A549 (cell line): ENCODE measurements around the gene PPP1R7. TPM values are rescaled to one million over a fixed set of nuclear protein-coding genes. Genes with fewer than 3 reads are reported as not detected.

Experiments used
- ATAC-seq, 2 experiments: fragments of 200-7000 bp in 1 of 2; fragments of >200 bp in 1 of 2; cut with Nextera tagmentation in 1 of 2; cut with Tn5 transposase in 1 of 2; 3 replicates each; pipeline versions ENCODE4 v1.8.0 to v1.9.1; 2018 to 2020; ENCODE audit warnings: mild to moderate bottlenecking in 1 of 2, moderate library complexity in 1 of 2
- CTCF ChIA-PET: fragments of 300-600 bp; sonication (Branson Sonifier 250); formaldehyde crosslinking; extraction: SDS; loops from one replicate; lab custom pipeline; 2021; ENCODE audit warnings: antibody characterized with exemption, inconsistent platforms; lab: Yijun Ruan, JAX
- POLR2A ChIA-PET: fragments of 350-600 bp; formaldehyde crosslinking; extraction: SDS; loops from one replicate; lab custom pipeline; 2021; ENCODE audit warnings: antibody characterized with exemption, inconsistent platforms; lab: Yijun Ruan, JAX
- DNase-seq, 2 experiments: peaks; one replicate each; pipeline versions ENCODE4 v3.0.0 to v3.0.0-alpha.2; 2011 to 2016; ENCODE audit warnings: low read depth in 1 of 2, low spot score in 1 of 2
- FAIRE-seq: peaks from 2 replicates; lab custom pipeline; 2011; peaks lifted over from hg19 to GRCh38; lab: Jason Lieb, UNC
- H3K27ac ChIP-seq, 2 experiments: fragments of >200 bp; sonication (Bioruptor Twin); formaldehyde crosslinking; 3 replicates each; pipeline ENCODE4 v1.5.1; 2016 to 2017
- H3K4me1 ChIP-seq: fragments of >200 bp; sonication (Bioruptor Twin); formaldehyde crosslinking; 3 replicates; pipeline ENCODE4 v1.6.1; 2016
- H3K4me2 ChIP-seq: fragments of >200 bp; sonication (Bioruptor Twin); formaldehyde crosslinking; 3 replicates; pipeline ENCODE4 v1.6.1; 2016
- H3K4me3 ChIP-seq: fragments of >200 bp; sonication (Bioruptor Twin); formaldehyde crosslinking; 3 replicates; pipeline ENCODE4 v1.5.1; 2016
- H3K9me3 ChIP-seq: fragments of >200 bp; sonication (Bioruptor Twin); formaldehyde crosslinking; 3 replicates; pipeline ENCODE4 v1.6.1; 2016
- ATOH8 ChIP-seq: fragments of 250-450 bp; sonication (Bioruptor Pico); IDR thresholded peaks from 2 replicates; pipeline ENCODE4 v1.5.0; 2020; ENCODE audit warnings: low read depth, mild to moderate bottlenecking, moderate library complexity
- BCL3 ChIP-seq: fragments of >200 bp; sonication (Bioruptor Twin); formaldehyde crosslinking; IDR thresholded peaks from 3 replicates; pipeline ENCODE4 v1.6.1; 2016
- CBX2 ChIP-seq: fragments of 200-600 bp; sonication (generic); IDR thresholded peaks from 2 replicates; pipeline ENCODE4 v1.6.1; 2016; ENCODE audit warnings: low read depth, mild to moderate bottlenecking, borderline replicate concordance
- CEBPB ChIP-seq, 2 experiments: fragments of >200 bp in 1 of 2; sonication (Bioruptor Twin) in 1 of 2; formaldehyde crosslinking in 1 of 2; IDR thresholded peaks; 2 replicates each; pipeline ENCODE4 v1.6.1; 2012 to 2016
- EHMT2 ChIP-seq: fragments of 200-600 bp; sonication (generic); IDR thresholded peaks from 2 replicates; pipeline ENCODE4 v1.6.1; 2016; ENCODE audit warnings: antibody characterized with exemption, low read depth, mild to moderate bottlenecking, moderate library complexity
- ESRRA ChIP-seq: fragments of 150-350 bp; IDR thresholded peaks from 2 replicates; pipeline ENCODE4 v1.6.1; 2014; ENCODE audit warnings: mild to moderate bottlenecking, low read length, borderline replicate concordance
- FOSL2 ChIP-seq, 2 experiments: fragments of 450-650 bp in 1 of 2; fragments of >200 bp in 1 of 2; sonication (Bioruptor Twin) in 1 of 2; formaldehyde crosslinking; IDR thresholded peaks; 2 replicates each; pipeline versions ENCODE4 v1.5.0 to v1.6.1; 2016 to 2020; ENCODE audit warnings: mild to moderate bottlenecking in 1 of 2, moderate library complexity in 1 of 2
- HEYL ChIP-seq: fragments of 250-450 bp; sonication (Bioruptor Pico); IDR thresholded peaks from 2 replicates; pipeline ENCODE4 v1.8.0; 2021; ENCODE audit warnings: mild to moderate bottlenecking, moderate library complexity
- HOXB5 ChIP-seq: fragments of 250-450 bp; sonication (Bioruptor Pico); IDR thresholded peaks from 2 replicates; pipeline ENCODE4 v1.5.0; 2020; ENCODE audit warnings: mild to moderate bottlenecking, moderate library complexity
- JUNB ChIP-seq: fragments of >200 bp; sonication (Bioruptor Twin); formaldehyde crosslinking; IDR thresholded peaks from 2 replicates; pipeline ENCODE4 v1.6.1; 2016
- KDM5A ChIP-seq: fragments of 200-600 bp; sonication (generic); IDR thresholded peaks from 2 replicates; pipeline ENCODE4 v1.6.1; 2016; ENCODE audit warnings: antibody characterized with exemption, mild to moderate bottlenecking
- MAFK ChIP-seq: fragments of 450-650 bp; IDR thresholded peaks from 2 replicates; pipeline ENCODE4 v1.6.1; 2014; ENCODE audit not compliant: partially characterized antibody
- MYC ChIP-seq: IDR thresholded peaks from 2 replicates; pipeline ENCODE4 v1.6.1; 2012; ENCODE audit warnings: mild to moderate bottlenecking, inconsistent platforms, low read length, improper control_type of control experiment, borderline replicate concordance
- NFE2L2 ChIP-seq: fragments of 150-350 bp; conservative IDR thresholded peaks from 2 replicates; pipeline ENCODE4 v1.6.1; 2014; ENCODE audit warnings: low read length
- NPAS2 ChIP-seq: fragments of 250-450 bp; sonication (Bioruptor Pico); IDR thresholded peaks from 2 replicates; pipeline ENCODE4 v1.8.0; 2022; ENCODE audit warnings: mild to moderate bottlenecking, moderate library complexity, borderline replicate concordance
- RFX5 ChIP-seq: fragments of 450-650 bp; IDR thresholded peaks from 2 replicates; pipeline ENCODE4 v1.7.1; 2014; ENCODE audit warnings: antibody characterized with exemption, mild to moderate bottlenecking, moderate library complexity
- SMC3 ChIP-seq: fragments of >200 bp; sonication (Bioruptor Twin); formaldehyde crosslinking; IDR thresholded peaks from 3 replicates; pipeline ENCODE4 v1.6.1; 2018; ENCODE audit warnings: inconsistent platforms
- SREBF2 ChIP-seq: fragments of 450-650 bp; IDR thresholded peaks from 2 replicates; pipeline ENCODE4 v1.6.1; 2014; ENCODE audit warnings: mild to moderate bottlenecking, moderate library complexity
- ZFP36 ChIP-seq: fragments of 450-650 bp; IDR thresholded peaks from 2 replicates; pipeline ENCODE4 v1.6.1; 2014; ENCODE audit warnings: borderline replicate concordance; ENCODE audit not compliant: partially characterized antibody
- ZSCAN20 ChIP-seq: fragments of 250-450 bp; sonication (Bioruptor Pico); IDR thresholded peaks from 2 replicates; pipeline ENCODE4 v1.8.0; 2022; ENCODE audit warnings: mild to moderate bottlenecking, moderate library complexity
- WGBS: methylation state at CpG from one replicate; pipeline ENCODE4 v1.1.6; 2017; ENCODE audit errors: missing lambda C conversion rate; 5-methylcytosine and 5-hydroxymethylcytosine counted together
- polyA plus RNA-seq, 4 experiments: library from polyadenylated mRNA; depleted of rRNA in 3 of 4; stranded (reverse); fragments of >200 nt; fragmentation: RNase III in 1 of 4; extraction: RNeasy Plus Mini Kit Qiagen cat#74134 plus additional on column Dnase treatment in 1 of 4; gene quantifications; 2 replicates in 3 of 4; 3 replicates in 1 of 4; pipeline ENCODE4 v1.2.3, GENCODE V29; 2011 to 2017
- TF ChIP-seq, protein P1 (sequence below): fragments of 450-650 bp; IDR thresholded peaks from 2 replicates; pipeline ENCODE4 v1.6.1; 2014; ENCODE audit warnings: antibody characterized with exemption
- TF ChIP-seq, protein P2 (sequence below): fragments of 150-350 bp; IDR thresholded peaks from 2 replicates; pipeline ENCODE4 v1.6.1; 2014; ENCODE audit warnings: low read depth, mild to moderate bottlenecking, low read length

Gene PPP1R7
- polyA plus RNA-seq, 2 of the 4 experiments (the other 2 are of a cell fraction) = 76.4 to 124 TPM

- Histone ChIP-seq H3K4me2 (no peak overlapping the region), H3K4me1 (no peaks in the 10 kb centered on the region), H3K27ac (no peak overlapping the region), H3K4me3 (no peak overlapping the region), H3K9me3 (no peaks in the 10 kb centered on the region)
- ChIA-PET POLR2A (no interaction called here), CTCF (interaction anchor here (0.7 kb wide), 1 partner anchor 734 kb away, joined by 3 read pairs; no protein-coding TSS in a partner anchor)
- 80% methylated on average over 7 of the region's 7 CpGs for WGBS
- TF ChIP-seq BCL3 = no peak
- DNase-seq = no peak
- ATAC-seq = no peak
- FAIRE-seq = no peak
Observed at GRCh38 chr2:241213567-241213966, 63.3 kb downstream of the PPP1R7 start.

DNA sequence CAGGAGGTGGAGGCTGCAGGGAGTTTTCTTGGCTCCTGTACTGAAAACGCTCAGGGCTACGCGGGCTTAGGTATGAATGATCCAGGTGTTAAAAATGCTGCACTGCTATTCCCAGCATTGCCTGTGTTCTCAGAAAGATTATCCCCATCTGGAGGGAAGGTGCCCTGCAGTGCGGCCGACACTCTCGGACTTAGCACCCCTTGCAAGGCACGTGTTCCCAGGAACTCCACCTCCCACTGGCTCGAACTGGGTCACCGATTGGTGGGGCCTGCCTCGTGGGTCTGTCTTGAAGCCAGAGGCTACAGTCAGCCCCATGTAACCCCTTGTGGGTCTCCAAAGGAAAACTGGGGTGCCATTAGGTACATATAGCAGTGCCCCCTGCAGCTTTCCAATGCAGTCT is 63.9 kb downstream of the PPP1R7 start:
- no peak for FAIRE-seq
- ChIA-PET POLR2A (no interaction called here), CTCF (interaction anchor here (1.7 kb wide), 1 partner anchor 18 kb away, joined by 5 read pairs; no protein-coding TSS in a partner anchor)
- no peak for ATAC-seq
- WGBS = 54% methylated on average over 9 of the region's 10 CpGs
- no peak for DNase-seq
- Histone ChIP-seq H3K27ac (no peak overlapping the region), H3K4me3 (no peak overlapping the region), H3K4me2 (no peak overlapping the region), H3K9me3 (no peaks in the 10 kb centered on the region), H3K4me1 (peaks cover 3% of the 10 kb centered on the region; the same call in 1 of the 3 replicates)
- TF ChIP-seq RFX5 (no peak), SMC3 (no peak), MYC (no peak)
- TF ChIP-seq, protein P1, sequence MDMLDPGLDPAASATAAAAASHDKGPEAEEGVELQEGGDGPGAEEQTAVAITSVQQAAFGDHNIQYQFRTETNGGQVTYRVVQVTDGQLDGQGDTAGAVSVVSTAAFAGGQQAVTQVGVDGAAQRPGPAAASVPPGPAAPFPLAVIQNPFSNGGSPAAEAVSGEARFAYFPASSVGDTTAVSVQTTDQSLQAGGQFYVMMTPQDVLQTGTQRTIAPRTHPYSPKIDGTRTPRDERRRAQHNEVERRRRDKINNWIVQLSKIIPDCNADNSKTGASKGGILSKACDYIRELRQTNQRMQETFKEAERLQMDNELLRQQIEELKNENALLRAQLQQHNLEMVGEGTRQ = no peak

- Histone ChIP-seq H3K4me3 (no peak overlapping the region), H3K4me2 (no peak overlapping the region), H3K9me3 (no peaks in the 10 kb centered on the region)
- POLR2A ChIA-PET = no interaction called here
- no CpG with 5 or more reads among the region's 12 CpGs for WGBS
- CTCF ChIA-PET = interaction anchor here (0.6 to 1.7 kb wide), 3 partner anchors 19 to 438 kb away, joined by 3 to 5 read pairs (median 3); no protein-coding TSS in a partner anchor
- FAIRE-seq = no peak
- TF ChIP-seq KDM5A (no peak), ESRRA (no peak), SREBF2 (no peak), EHMT2 (no peak), ATOH8 (CRISPR knock-in tag) (no peak), MAFK (no peak), ZSCAN20 (no peak), BCL3 (no peak), HOXB5 (no peak), NFE2L2 (no peak), NPAS2 (CRISPR knock-in tag) (no peak), FOSL2 (IDR thresholded peaks at IDR 0.05) (no peak), FOSL2 (CRISPR knock-in tag; IDR thresholded peaks at IDR 0.05) (no peak), JUNB (no peak), ZFP36 (no peak), HEYL (CRISPR knock-in tag) (no peak), CEBPB (IDR thresholded peaks at IDR 0.05) (no peak), CBX2 (no peak)
- TF ChIP-seq, protein P2, sequence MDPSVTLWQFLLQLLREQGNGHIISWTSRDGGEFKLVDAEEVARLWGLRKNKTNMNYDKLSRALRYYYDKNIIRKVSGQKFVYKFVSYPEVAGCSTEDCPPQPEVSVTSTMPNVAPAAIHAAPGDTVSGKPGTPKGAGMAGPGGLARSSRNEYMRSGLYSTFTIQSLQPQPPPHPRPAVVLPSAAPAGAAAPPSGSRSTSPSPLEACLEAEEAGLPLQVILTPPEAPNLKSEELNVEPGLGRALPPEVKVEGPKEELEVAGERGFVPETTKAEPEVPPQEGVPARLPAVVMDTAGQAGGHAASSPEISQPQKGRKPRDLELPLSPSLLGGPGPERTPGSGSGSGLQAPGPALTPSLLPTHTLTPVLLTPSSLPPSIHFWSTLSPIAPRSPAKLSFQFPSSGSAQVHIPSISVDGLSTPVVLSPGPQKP = no peak
- TF ChIP-seq, all 56 proteins: peak for 0
- ATAC-seq (no peak), DNase-seq (no peak)
- Histone ChIP-seq H3K27ac (no peak overlapping the region), H3K4me1 (peaks cover 7% of the 10 kb centered on the region; the same call in 1 of the 3 replicates)
Observed at GRCh38 chr2:241214766-241215165, 64.5 kb downstream of the PPP1R7 start.
